Measurements from ENCODE around the gene DENND6A. TPM values are rescaled to one million over a fixed set of nuclear protein-coding genes. Genes with fewer than 3 reads are reported as not detected.
"Not testable (repeated sequence)": the region's sequence is repeated elsewhere in the genome, so short reads cannot be mapped to it uniquely, and the experiment has no call there.

The DENND6A gene
- total and polyA plus RNA-seq, 4 experiments from 2014 or later: 10.0 to 43.7 (median 40.3) TPM

GRCh38 chr3:57622362-57622761 lies 70.5 kb downstream of the DENND6A start:
- Histone ChIP-seq H3K27ac (ENCODE audit: low read depth, low read length) (no peak overlapping the region), H3K36me3 (ENCODE audit: insufficient read depth, low read length) (peaks cover 10% of the 10 kb centered on the region), H3K4me3 (ENCODE audit: low read length in 2 of 2) (no peak overlapping the region), H3K9me3 (ENCODE audit: control insufficient read depth in 1 of 2, low read length in 2 of 2) (no peaks in the 10 kb centered on the region), H3K27me3 (ENCODE audit: insufficient read depth, low read length) (no peaks in the 10 kb centered on the region), H3K4me1 (ENCODE audit: insufficient read depth, low read length) (no peaks in the 10 kb centered on the region)
- CTCF ChIA-PET (ENCODE audit: partially characterized antibody): no interaction called here
- Mint-ChIP-seq H3K4me3 (no peak overlapping the region), H3K36me3 (peaks cover 27 to 28% of the 10 kb centered on the region in 2 donors), H3K27me3 (no peaks in the 10 kb centered on the region), H3K27ac (peak overlapping the region in 3 of 7 donors; percentile 0 to 77 (median 7)), H3K9me3 (no peaks in the 10 kb centered on the region), H3K4me1 (peaks cover 0 to 3% (median 0%) of the 10 kb centered on the region in 4 donors)
- intact Hi-C loops (cut with micrococcal nuclease): no loop called here
- DNase-seq: no peak
- POLR2A ChIA-PET (ENCODE audit: partially characterized antibody): no interaction called here

GRCh38 chr3:57617739-57618138 lies 75.1 kb downstream of the DENND6A start:
- Mint-ChIP-seq H3K27me3 (no peaks in the 10 kb centered on the region), H3K4me1 (peaks cover 0 to 2% (median under 1%) of the 10 kb centered on the region in 4 donors), H3K27ac (no peak overlapping the region), H3K36me3 (peaks cover 8 to 11% of the 10 kb centered on the region in 2 donors), H3K9me3 (no peaks in the 10 kb centered on the region), H3K4me3 (no peak overlapping the region)
- no peak for DNase-seq
- Histone ChIP-seq H3K4me1 (ENCODE audit: insufficient read depth, low read length) (no peaks in the 10 kb centered on the region), H3K27ac (ENCODE audit: low read depth, low read length) (no peak overlapping the region), H3K36me3 (ENCODE audit: insufficient read depth, low read length) (no peaks in the 10 kb centered on the region), H3K4me3 (ENCODE audit: low read length in 2 of 2) (no peak overlapping the region), H3K27me3 (ENCODE audit: insufficient read depth, low read length) (no peaks in the 10 kb centered on the region), H3K9me3 (ENCODE audit: control insufficient read depth in 1 of 2, low read length in 2 of 2) (no peaks in the 10 kb centered on the region)
- POLR2A ChIA-PET (ENCODE audit: partially characterized antibody): no interaction called here
- intact Hi-C loops (cut with micrococcal nuclease): no loop called here
- CTCF ChIA-PET (ENCODE audit: partially characterized antibody): no interaction called here

GRCh38 chr3:57616233-57616632 lies 76.6 kb downstream of the DENND6A start:
- Histone ChIP-seq H3K9me3 (ENCODE audit: control insufficient read depth in 1 of 2, low read length in 2 of 2) (no peaks in the 10 kb centered on the region), H3K4me1 (ENCODE audit: insufficient read depth, low read length) (no peaks in the 10 kb centered on the region), H3K36me3 (ENCODE audit: insufficient read depth, low read length) (no peaks in the 10 kb centered on the region), H3K27me3 (ENCODE audit: insufficient read depth, low read length) (no peaks in the 10 kb centered on the region), H3K27ac (ENCODE audit: low read depth, low read length) (no peak overlapping the region), H3K4me3 (ENCODE audit: low read length in 2 of 2) (no peak overlapping the region)
- Mint-ChIP-seq H3K27me3 (no peaks in the 10 kb centered on the region), H3K27ac (peak overlapping the region in 1 of 7 donors; percentile 52), H3K4me1 (peaks cover 3 to 5% (median 5%) of the 10 kb centered on the region in 4 donors), H3K36me3 (peaks cover 10 to 14% of the 10 kb centered on the region in 2 donors), H3K4me3 (no peak overlapping the region), H3K9me3 (peaks cover 0 to 4% (median 0%) of the 10 kb centered on the region in 8 donors)
- intact Hi-C loops (cut with micrococcal nuclease): no loop called here
- no peak for DNase-seq
- POLR2A ChIA-PET (ENCODE audit: partially characterized antibody): no interaction called here
- CTCF ChIA-PET (ENCODE audit: partially characterized antibody): no interaction called here

GRCh38 chr3:57611870-57612269 lies 81.0 kb downstream of the DENND6A start:
- H3K4me1 ChIP-seq (ENCODE audit: insufficient read depth, low read length); H3K9me3 ChIP-seq (ENCODE audit: control insufficient read depth in 1 of 2, low read length in 2 of 2); H3K27me3 ChIP-seq (ENCODE audit: insufficient read depth, low read length); H3K36me3 ChIP-seq (ENCODE audit: insufficient read depth, low read length); H3K27ac Mint-ChIP-seq; CTCF ChIA-PET (ENCODE audit: partially characterized antibody); POLR2A ChIA-PET (ENCODE audit: partially characterized antibody); H3K4me1 Mint-ChIP-seq; H3K27me3 Mint-ChIP-seq; H3K27ac ChIP-seq (ENCODE audit: low read depth, low read length); DNase-seq; H3K4me3 Mint-ChIP-seq; H3K4me3 ChIP-seq (ENCODE audit: low read length in 2 of 2); intact Hi-C loops (cut with micrococcal nuclease): not testable (repeated sequence)
- H3K9me3 Mint-ChIP-seq: peaks cover 3 to 20% (median 15%) of the 10 kb centered on the region in 8 donors
- H3K36me3 Mint-ChIP-seq: peaks cover 27 to 30% of the 10 kb centered on the region in 2 donors

GRCh38 chr3:57605683-57606082 lies 87.2 kb downstream of the DENND6A start:
- Mint-ChIP-seq H3K4me3 (no peak overlapping the region), H3K36me3 (peaks cover 34 to 44% of the 10 kb centered on the region in 2 donors), H3K27me3 (no peaks in the 10 kb centered on the region), H3K4me1 (peaks cover 0 to 4% (median 3%) of the 10 kb centered on the region in 4 donors), H3K9me3 (peaks cover 3 to 31% (median 19%) of the 10 kb centered on the region in 8 donors), H3K27ac (no peak overlapping the region)
- H3K36me3 ChIP-seq (ENCODE audit: insufficient read depth, low read length): no peaks in the 10 kb centered on the region
- CTCF ChIA-PET (ENCODE audit: partially characterized antibody): no interaction called here
- no peak overlapping the region for H3K4me3 ChIP-seq (ENCODE audit: low read length in 2 of 2)
- DNase-seq: no peak
- H3K9me3 ChIP-seq (ENCODE audit: control insufficient read depth in 1 of 2, low read length in 2 of 2): no peaks in the 10 kb centered on the region
- H3K4me1 ChIP-seq (ENCODE audit: insufficient read depth, low read length): no peaks in the 10 kb centered on the region
- POLR2A ChIA-PET (ENCODE audit: partially characterized antibody): no interaction called here
- H3K27me3 ChIP-seq (ENCODE audit: insufficient read depth, low read length): no peaks in the 10 kb centered on the region
- intact Hi-C loops (cut with micrococcal nuclease): no loop called here
- no peak overlapping the region for H3K27ac ChIP-seq (ENCODE audit: low read depth, low read length)

GRCh38 chr3:57604971-57605370 lies 87.9 kb downstream of the DENND6A start:
- Mint-ChIP-seq H3K36me3 (peaks cover 30 to 39% of the 10 kb centered on the region in 2 donors), H3K27me3 (no peaks in the 10 kb centered on the region), H3K4me3 (peak overlapping the region in 1 of 8 donors; percentile 5), H3K9me3 (peaks cover 3 to 25% (median 15%) of the 10 kb centered on the region in 8 donors), H3K4me1 (peaks cover 0 to 4% (median 3%) of the 10 kb centered on the region in 4 donors), H3K27ac (peak overlapping the region in 2 of 7 donors; percentile 29 to 60)
- no peak for DNase-seq
- H3K27ac ChIP-seq (ENCODE audit: low read depth, low read length): no peak overlapping the region
- H3K27me3 ChIP-seq (ENCODE audit: insufficient read depth, low read length): no peaks in the 10 kb centered on the region
- H3K4me3 ChIP-seq (ENCODE audit: low read length in 2 of 2): no peak overlapping the region
- H3K9me3 ChIP-seq (ENCODE audit: control insufficient read depth in 1 of 2, low read length in 2 of 2): no peaks in the 10 kb centered on the region
- CTCF ChIA-PET (ENCODE audit: partially characterized antibody): no interaction called here
- H3K4me1 ChIP-seq (ENCODE audit: insufficient read depth, low read length): peaks cover under 1% of the 10 kb centered on the region
- POLR2A ChIA-PET (ENCODE audit: partially characterized antibody): interaction anchor here (0.8 kb wide), 1 partner anchor 88 kb away, joined by 3 read pairs; the partner anchor contains the start of gene DENND6A
- intact Hi-C loops (cut with micrococcal nuclease): no loop called here
- no peaks in the 10 kb centered on the region for H3K36me3 ChIP-seq (ENCODE audit: insufficient read depth, low read length)

GRCh38 chr3:57600195-57600594 lies 92.7 kb downstream of the DENND6A start:
- no peaks in the 10 kb centered on the region for H3K9me3 ChIP-seq (ENCODE audit: control insufficient read depth in 1 of 2, low read length in 2 of 2)
- Mint-ChIP-seq H3K27ac (peak overlapping the region in 4 of 7 donors; percentile 15 to 99 (median 80)), H3K4me1 (peaks cover 17 to 45% (median 26%) of the 10 kb centered on the region in 4 donors), H3K4me3 (no peak overlapping the region), H3K9me3 (peaks cover 0 to 5% (median 0%) of the 10 kb centered on the region in 8 donors), H3K27me3 (no peaks in the 10 kb centered on the region), H3K36me3 (peaks cover 9 to 24% of the 10 kb centered on the region in 2 donors)
- POLR2A ChIA-PET (ENCODE audit: partially characterized antibody): interaction anchor here (5.4 to 8.4 kb wide), 2 partner anchors 44 to 157 kb away, joined by 57 to 169 read pairs; partner anchors contain the start of genes PDE12 and SLMAP
- intact Hi-C loops (cut with micrococcal nuclease): no loop called here
- DNase-seq: no peak
- no peak overlapping the region for H3K27ac ChIP-seq (ENCODE audit: low read depth, low read length)
- no peaks in the 10 kb centered on the region for H3K27me3 ChIP-seq (ENCODE audit: insufficient read depth, low read length)
- H3K36me3 ChIP-seq (ENCODE audit: insufficient read depth, low read length): no peaks in the 10 kb centered on the region
- CTCF ChIA-PET (ENCODE audit: partially characterized antibody): no interaction called here
- H3K4me3 ChIP-seq (ENCODE audit: low read length in 2 of 2): no peak overlapping the region
- peaks cover 34% of the 10 kb centered on the region for H3K4me1 ChIP-seq (ENCODE audit: insufficient read depth, low read length)
